H1 (cell line): ENCODE results near the gene C2orf92. TPM values are rescaled to one million over a fixed set of nuclear protein-coding genes. Genes with fewer than 3 reads are reported as not detected.

Experiments
- BACH1 ChIP-seq: IDR thresholded peaks from 2 replicates; pipeline ENCODE4 v1.6.1; 2012; ENCODE audit warnings: low read length, improper control_type of control experiment
- CBX8 ChIP-seq: fragments of 300-800, 300-1000 bp; sonication (generic); IDR thresholded peaks from 2 replicates; pipeline ENCODE4 v1.7.1; 2016; ENCODE audit warnings: low read depth, low read length, borderline replicate concordance
- RFX5 ChIP-seq: IDR thresholded peaks from 2 replicates; pipeline ENCODE4 v1.6.1; 2011; ENCODE audit warnings: low read depth, low read length, improper control_type of control experiment, borderline replicate concordance
- SAP30 ChIP-seq: fragments of 300-600 bp; sonication (generic); IDR thresholded peaks from 2 replicates; pipeline ENCODE4 v1.7.1; 2012; ENCODE audit warnings: low read length, moderate library complexity, mild to moderate bottlenecking, inconsistent platforms; ENCODE audit not compliant: insufficient read depth, insufficient replicate concordance
- YY1 ChIP-seq: IDR thresholded peaks from 2 replicates; pipeline ENCODE4 v1.6.1; 2011; ENCODE audit warnings: low read depth, mild to moderate bottlenecking, low read length
- polyA plus RNA-seq, 7 experiments: library from polyadenylated mRNA; depleted of rRNA in 3 of 7; stranded (reverse) in 5 of 7; unstranded in 2 of 7; fragments of >200 nt in 5 of 7; fragments of 200-250 nt in 2 of 7; gene quantifications; 1 replicate in 5 of 7; 2 replicates in 1 of 7; 4 replicates in 1 of 7; pipeline versions ENCODE4 v1.2.1 to v1.2.3, GENCODE V29; 2011 to 2013; ENCODE audit warnings: missing spikeins in 2 of 7, mixed read lengths in 2 of 7
- total RNA-seq: library from RNA; stranded (reverse); fragmentation: NEBNext Ultra II Directional; extraction: Animal tissue kit (Norgen Biotek cat#: 25700); gene quantifications from 2 replicates; pipeline ENCODE4 v1.2.1, GENCODE V29; 2021

Gene C2orf92
- total and polyA plus RNA-seq, 2 of the 8 experiments (the other 6 are each of a cell fraction or from before 2014, with no cell fraction given) = 2.3 to 3.7 TPM

- TF ChIP-seq CBX8 = no peak
- TF ChIP-seq YY1 = no peak
- no peak for TF ChIP-seq SAP30
- TF ChIP-seq BACH1 = no peak
- no peak for TF ChIP-seq RFX5
Measured at GRCh38 chr2:97646977-97647376, 22.5 kb upstream of the C2orf92 start (continued).
